ENCODE data around the gene COG4.

COG4 gene

GRCh38 chr16:70430667-70431536 is 92.5 kb downstream of the COG4 start:
- DNase-seq = peak; percentile 79
